ENCODE data around the gene C11orf52. TPM values are rescaled to one million over a fixed set of nuclear protein-coding genes. Genes with fewer than 3 reads are reported as not detected.

Gene C11orf52
- total and polyA plus RNA-seq, 2 of the 13 experiments (the other 11 are each of a cell fraction or from before 2014, with no cell fraction given): 7.4 to 11.0 TPM

DNA sequence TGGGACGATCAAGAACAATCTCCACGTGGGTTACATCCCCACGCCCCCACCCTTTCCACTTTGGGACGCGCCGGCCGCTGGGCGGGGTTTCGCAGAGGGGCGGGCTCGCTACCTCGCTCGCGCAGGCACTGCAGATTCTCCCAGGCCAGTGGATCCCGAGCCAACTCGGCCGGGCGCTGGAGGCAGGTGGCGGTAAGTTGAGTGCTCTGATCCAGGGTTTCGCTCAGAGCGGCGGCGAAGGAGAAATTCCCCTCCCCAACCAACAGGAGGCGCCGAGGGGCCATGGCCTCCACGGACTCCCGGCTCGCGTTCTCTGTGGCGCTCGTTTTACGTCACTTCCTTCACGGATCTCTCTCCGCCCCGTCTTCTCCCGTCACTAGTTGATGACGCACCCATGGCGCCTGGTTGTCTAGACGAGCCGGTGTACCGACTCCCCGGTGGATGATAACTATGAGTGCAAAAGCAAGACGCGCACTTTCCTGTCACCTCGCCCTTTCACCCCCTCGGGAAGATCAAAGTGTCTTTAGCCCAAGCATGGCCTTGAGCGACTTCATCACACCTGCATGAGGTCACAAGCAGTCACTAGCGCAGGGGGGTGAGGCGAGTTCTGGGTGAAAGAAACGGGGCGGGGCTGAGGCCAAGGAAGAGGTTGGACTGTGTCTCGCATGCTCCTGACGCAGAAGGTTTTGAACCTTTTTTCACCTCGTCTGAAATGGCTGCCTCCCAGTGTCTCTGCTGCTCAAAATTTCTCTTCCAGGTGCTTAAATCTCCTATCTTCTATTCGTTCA lies 39.7 kb upstream of the C11orf52 start, which contains the start of the genes CFAP68 and FDXACB1 (continued):
- TF ChIP-seq HNF4G (IDR thresholded peaks at IDR 0.05; ENCODE audit: borderline replicate concordance, low read depth, low read length) (no peak), HNF4G (CRISPR knock-in tag; IDR thresholded peaks at IDR 0.05; ENCODE audit: borderline replicate concordance, low read depth) (peak; percentile 30; the same call in 1 of the 2 replicates), ZNF878 (CRISPR knock-in tag; IDR thresholded peaks at IDR 0.05) (peak; percentile 24; the same call in 1 of the 2 replicates), CHD4 (IDR thresholded peaks at IDR 0.05; ENCODE audit: borderline replicate concordance, low read length) (no peak), DMAP1 (CRISPR knock-in tag; IDR thresholded peaks at IDR 0.05) (peak; percentile 95), FOXP1 (IDR thresholded peaks at IDR 0.05) (no peak), FOXP1 (CRISPR knock-in tag; IDR thresholded peaks at IDR 0.05) (0 out of 2 replicates have a peak, but pooled peaks have one; percentile 14), KDM2A (CRISPR knock-in tag; IDR thresholded peaks at IDR 0.05; ENCODE audit: borderline replicate concordance, low read depth) (peak; percentile 88), BHLHE40 (IDR thresholded peaks at IDR 0.05; ENCODE audit: low read length) (peak; percentile 56; the same call in 1 of the 2 replicates), ELF4 (CRISPR knock-in tag; IDR thresholded peaks at IDR 0.05; ENCODE audit: borderline replicate concordance) (peak; percentile 47; the same call in 1 of the 2 replicates), RFX5 (IDR thresholded peaks at IDR 0.05; ENCODE audit: low read depth, low read length) (peak; percentile 75), MAFK (conservative IDR thresholded peaks at IDR 0.05 in 1 of 2, IDR thresholded peaks at IDR 0.05 in 1 of 2; ENCODE audit: low read length in 2 of 2) (0 out of 4 replicates have a peak, but pooled peaks of 1 of the 2 experiments have one; percentile 3), EP300 (IDR thresholded peaks at IDR 0.05; ENCODE audit: low read depth in 2 of 2, low read length in 2 of 2) (peak; percentile 68 to 75; a peak in 2 of 4 replicates), EP300 (CRISPR knock-in tag; IDR thresholded peaks at IDR 0.05; ENCODE audit: borderline replicate concordance) (peak; percentile 78), ZNF720 (CRISPR knock-in tag; IDR thresholded peaks at IDR 0.05) (no peak)
- TF ChIP-seq, protein P1, sequence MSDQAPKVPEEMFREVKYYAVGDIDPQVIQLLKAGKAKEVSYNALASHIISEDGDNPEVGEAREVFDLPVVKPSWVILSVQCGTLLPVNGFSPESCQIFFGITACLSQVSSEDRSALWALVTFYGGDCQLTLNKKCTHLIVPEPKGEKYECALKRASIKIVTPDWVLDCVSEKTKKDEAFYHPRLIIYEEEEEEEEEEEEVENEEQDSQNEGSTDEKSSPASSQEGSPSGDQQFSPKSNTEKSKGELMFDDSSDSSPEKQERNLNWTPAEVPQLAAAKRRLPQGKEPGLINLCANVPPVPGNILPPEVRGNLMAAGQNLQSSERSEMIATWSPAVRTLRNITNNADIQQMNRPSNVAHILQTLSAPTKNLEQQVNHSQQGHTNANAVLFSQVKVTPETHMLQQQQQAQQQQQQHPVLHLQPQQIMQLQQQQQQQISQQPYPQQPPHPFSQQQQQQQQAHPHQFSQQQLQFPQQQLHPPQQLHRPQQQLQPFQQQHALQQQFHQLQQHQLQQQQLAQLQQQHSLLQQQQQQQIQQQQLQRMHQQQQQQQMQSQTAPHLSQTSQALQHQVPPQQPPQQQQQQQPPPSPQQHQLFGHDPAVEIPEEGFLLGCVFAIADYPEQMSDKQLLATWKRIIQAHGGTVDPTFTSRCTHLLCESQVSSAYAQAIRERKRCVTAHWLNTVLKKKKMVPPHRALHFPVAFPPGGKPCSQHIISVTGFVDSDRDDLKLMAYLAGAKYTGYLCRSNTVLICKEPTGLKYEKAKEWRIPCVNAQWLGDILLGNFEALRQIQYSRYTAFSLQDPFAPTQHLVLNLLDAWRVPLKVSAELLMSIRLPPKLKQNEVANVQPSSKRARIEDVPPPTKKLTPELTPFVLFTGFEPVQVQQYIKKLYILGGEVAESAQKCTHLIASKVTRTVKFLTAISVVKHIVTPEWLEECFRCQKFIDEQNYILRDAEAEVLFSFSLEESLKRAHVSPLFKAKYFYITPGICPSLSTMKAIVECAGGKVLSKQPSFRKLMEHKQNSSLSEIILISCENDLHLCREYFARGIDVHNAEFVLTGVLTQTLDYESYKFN (CRISPR knock-in tag; conservative IDR thresholded peaks at IDR 0.05): peak; percentile 71
- TF ChIP-seq, protein P2, sequence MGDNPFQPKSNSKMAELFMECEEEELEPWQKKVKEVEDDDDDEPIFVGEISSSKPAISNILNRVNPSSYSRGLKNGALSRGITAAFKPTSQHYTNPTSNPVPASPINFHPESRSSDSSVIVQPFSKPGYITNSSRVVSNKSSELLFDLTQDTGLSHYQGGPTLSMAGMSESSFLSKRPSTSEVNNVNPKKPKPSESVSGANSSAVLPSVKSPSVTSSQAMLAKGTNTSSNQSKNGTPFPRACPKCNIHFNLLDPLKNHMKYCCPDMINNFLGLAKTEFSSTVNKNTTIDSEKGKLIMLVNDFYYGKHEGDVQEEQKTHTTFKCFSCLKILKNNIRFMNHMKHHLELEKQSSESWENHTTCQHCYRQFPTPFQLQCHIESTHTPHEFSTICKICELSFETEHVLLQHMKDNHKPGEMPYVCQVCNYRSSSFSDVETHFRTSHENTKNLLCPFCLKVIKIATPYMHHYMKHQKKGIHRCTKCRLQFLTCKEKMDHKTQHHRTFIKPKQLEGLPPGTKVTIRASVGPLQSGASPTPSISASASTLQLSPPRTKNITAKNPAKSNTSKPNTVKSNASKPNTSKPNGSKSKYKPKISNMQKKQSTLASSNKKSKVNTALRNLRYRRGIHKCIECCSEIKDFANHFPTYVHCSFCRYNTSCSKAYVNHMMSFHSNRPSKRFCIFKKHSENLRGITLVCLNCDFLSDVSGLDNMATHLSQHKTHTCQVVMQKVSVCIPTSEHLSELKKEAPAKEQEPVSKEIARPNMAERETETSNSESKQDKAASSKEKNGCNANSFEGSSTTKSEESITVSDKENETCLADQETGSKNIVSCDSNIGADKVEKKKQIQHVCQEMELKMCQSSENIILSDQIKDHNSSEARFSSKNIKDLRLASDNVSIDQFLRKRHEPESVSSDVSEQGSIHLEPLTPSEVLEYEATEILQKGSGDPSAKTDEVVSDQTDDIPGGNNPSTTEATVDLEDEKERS (CRISPR knock-in tag; IDR thresholded peaks at IDR 0.05): peak; percentile 87
- TF ChIP-seq, protein P3, sequence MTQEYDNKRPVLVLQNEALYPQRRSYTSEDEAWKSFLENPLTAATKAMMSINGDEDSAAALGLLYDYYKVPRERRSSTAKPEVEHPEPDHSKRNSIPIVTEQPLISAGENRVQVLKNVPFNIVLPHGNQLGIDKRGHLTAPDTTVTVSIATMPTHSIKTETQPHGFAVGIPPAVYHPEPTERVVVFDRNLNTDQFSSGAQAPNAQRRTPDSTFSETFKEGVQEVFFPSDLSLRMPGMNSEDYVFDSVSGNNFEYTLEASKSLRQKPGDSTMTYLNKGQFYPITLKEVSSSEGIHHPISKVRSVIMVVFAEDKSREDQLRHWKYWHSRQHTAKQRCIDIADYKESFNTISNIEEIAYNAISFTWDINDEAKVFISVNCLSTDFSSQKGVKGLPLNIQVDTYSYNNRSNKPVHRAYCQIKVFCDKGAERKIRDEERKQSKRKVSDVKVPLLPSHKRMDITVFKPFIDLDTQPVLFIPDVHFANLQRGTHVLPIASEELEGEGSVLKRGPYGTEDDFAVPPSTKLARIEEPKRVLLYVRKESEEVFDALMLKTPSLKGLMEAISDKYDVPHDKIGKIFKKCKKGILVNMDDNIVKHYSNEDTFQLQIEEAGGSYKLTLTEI (CRISPR knock-in tag; conservative IDR thresholded peaks at IDR 0.05): no peak
- TF ChIP-seq, protein P4, sequence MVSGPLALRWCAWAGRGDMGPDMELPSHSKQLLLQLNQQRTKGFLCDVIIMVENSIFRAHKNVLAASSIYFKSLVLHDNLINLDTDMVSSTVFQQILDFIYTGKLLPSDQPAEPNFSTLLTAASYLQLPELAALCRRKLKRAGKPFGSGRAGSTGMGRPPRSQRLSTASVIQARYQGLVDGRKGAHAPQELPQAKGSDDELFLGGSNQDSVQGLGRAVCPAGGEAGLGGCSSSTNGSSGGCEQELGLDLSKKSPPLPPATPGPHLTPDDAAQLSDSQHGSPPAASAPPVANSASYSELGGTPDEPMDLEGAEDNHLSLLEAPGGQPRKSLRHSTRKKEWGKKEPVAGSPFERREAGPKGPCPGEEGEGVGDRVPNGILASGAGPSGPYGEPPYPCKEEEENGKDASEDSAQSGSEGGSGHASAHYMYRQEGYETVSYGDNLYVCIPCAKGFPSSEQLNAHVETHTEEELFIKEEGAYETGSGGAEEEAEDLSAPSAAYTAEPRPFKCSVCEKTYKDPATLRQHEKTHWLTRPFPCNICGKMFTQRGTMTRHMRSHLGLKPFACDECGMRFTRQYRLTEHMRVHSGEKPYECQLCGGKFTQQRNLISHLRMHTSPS (CRISPR knock-in tag; IDR thresholded peaks at IDR 0.05; ENCODE audit: low read depth): peak; percentile 16; the same call in 1 of the 2 replicates
